CD4-positive, alpha-beta memory T cell (primary cell): ENCODE data around the gene MINK1. TPM values are rescaled to one million over a fixed set of nuclear protein-coding genes. Genes with fewer than 3 reads are reported as not detected.
A peak's percentile ranks its signal among the peaks of the same experiment; 100 is the strongest.

Experiments
- CTCF ChIA-PET: fragments of 350-600 bp; sonication (Branson Sonifier 250); formaldehyde crosslinking; loops from one replicate; lab custom pipeline; 2021; ENCODE audit warnings: inconsistent platforms; ENCODE audit not compliant: partially characterized antibody; lab: Charles Lee
- POLR2A ChIA-PET: fragments of 350-600 bp; sonication (Branson Sonifier 250); formaldehyde crosslinking; loops from one replicate; lab custom pipeline; 2021; ENCODE audit not compliant: partially characterized antibody; lab: Charles Lee
- DNase-seq, 5 donors: peaks; one replicate each; pipeline versions ENCODE4 v3.0.0 to v3.0.0-alpha.2; 2020 to 2022; ENCODE audit warnings: mixed read lengths in 1 of 5
- H3K27ac ChIP-seq: one replicate; pipeline ENCODE4 v1.7.0; 2013; ENCODE audit warnings: low read depth, low read length
- H3K27me3 ChIP-seq: 2 replicates; pipeline ENCODE4 v1.7.0; 2013; ENCODE audit warnings: mild to moderate bottlenecking, low read length, moderate library complexity; ENCODE audit not compliant: insufficient read depth
- H3K36me3 ChIP-seq: 2 replicates; pipeline ENCODE4 v1.7.0; 2013; ENCODE audit warnings: mild to moderate bottlenecking, low read length, moderate library complexity; ENCODE audit not compliant: insufficient read depth
- H3K4me1 ChIP-seq: 2 replicates; pipeline ENCODE4 v1.7.0; 2013; ENCODE audit warnings: mild to moderate bottlenecking, low read length, moderate library complexity; ENCODE audit not compliant: insufficient read depth
- H3K4me3 ChIP-seq, 2 donors: one replicate each; pipeline ENCODE4 v1.7.0; 2013; ENCODE audit warnings: low read length in 2 of 2, mild to moderate bottlenecking in 1 of 2
- H3K9me3 ChIP-seq, 2 donors: one replicate each; pipeline ENCODE4 v1.7.0; 2013; ENCODE audit warnings: low read length in 2 of 2, control low read depth in 1 of 2; ENCODE audit not compliant: control insufficient read depth in 1 of 2
- H3K27ac Mint-ChIP-seq, 7 donors: one replicate each; pipeline ENCODE4 v1.8.0; 2020 to 2021; ENCODE audit warnings: mixed read lengths in 7 of 7, mild to moderate bottlenecking in 6 of 7, inconsistent platforms in 3 of 7, moderate library complexity in 3 of 7
- H3K27me3 Mint-ChIP-seq, 2 donors: one replicate each; pipeline ENCODE4 v1.8.0; 2020 to 2021; ENCODE audit warnings: mixed read lengths in 2 of 2
- H3K36me3 Mint-ChIP-seq, 2 donors: one replicate each; pipeline ENCODE4 v1.8.0; 2020 to 2021; ENCODE audit warnings: mixed read lengths in 2 of 2, inconsistent platforms in 1 of 2, mild to moderate bottlenecking in 1 of 2
- H3K4me1 Mint-ChIP-seq, 4 donors: one replicate each; pipeline ENCODE4 v1.8.0; 2020 to 2021; ENCODE audit warnings: mixed read lengths in 4 of 4, mild to moderate bottlenecking in 1 of 4
- H3K4me3 Mint-ChIP-seq, 8 donors: one replicate each; pipeline ENCODE4 v1.8.0; 2020 to 2021; ENCODE audit warnings: mixed read lengths in 8 of 8, mild to moderate bottlenecking in 7 of 8, moderate library complexity in 6 of 8, inconsistent platforms in 3 of 8
- H3K9me3 Mint-ChIP-seq, 8 donors: one replicate each; pipeline ENCODE4 v1.8.0; 2020 to 2021; ENCODE audit warnings: mixed read lengths in 8 of 8, mild to moderate bottlenecking in 5 of 8, inconsistent platforms in 3 of 8, moderate library complexity in 1 of 8
- intact Hi-C: fragments of 100-400 bp; cut with micrococcal nuclease; formaldehyde crosslinking; loops from one replicate; pipeline ENCODE4 v1.15.1; 2023
- polyA plus RNA-seq, 2 donors: library from polyadenylated mRNA; unstranded; fragments of 300-500 nt; fragmentation: Illumina TruSeq; gene quantifications; one replicate each; pipeline ENCODE4 v1.2.3, GENCODE V29; 2021
- total RNA-seq, 2 experiments: library from RNA; stranded (reverse); gene quantifications; one replicate each; pipeline ENCODE4 v1.2.3, GENCODE V29; 2021

MINK1 gene
- total RNA-seq (100 to 1,000 TPM; 134 to 139 TPM), polyA plus RNA-seq (10 to 100 TPM in 1 of 2 donors, 1 to 10 TPM in 1; 4.3 to 43.6 TPM)

GRCh38 chr17:4833178-4833940 lies at the start of gene MINK1:
Gene MINK1, plus strand, starts transcription at chr17:4833340. Its CDS starts 244 bp downstream, at chr17:4833584.
- H3K27me3 Mint-ChIP-seq, result no peaks in the 10 kb centered on the region
- Histone ChIP-seq H3K9me3 (no peaks in the 10 kb centered on the region), H3K27me3 (no peaks in the 10 kb centered on the region), H3K36me3 (peaks cover 3% of the 10 kb centered on the region), H3K4me1 (peaks cover 34% of the 10 kb centered on the region), H3K27ac (peak within 1 kb of the TSS; percentile 84), H3K4me3 (peak within 1 kb of the TSS; percentile 55 to 77)
- H3K9me3 Mint-ChIP-seq, result no peaks in the 10 kb centered on the region
- intact Hi-C loops, result loop anchor here (1.0 to 10.0 kb wide), 4 partner anchors 26 to 123 kb away; partner anchors contain the start of genes ARRB2, PLD2 and PSMB6
- ChIA-PET CTCF (interaction anchor here (1.3 to 1.4 kb wide), 2 partner anchors 26 to 123 kb away, joined by 5 read pairs; partner anchors contain the start of genes ARRB2 and PLD2), POLR2A (interaction anchor here (0.6 to 4.3 kb wide), 9 partner anchors 10 to 448 kb away, joined by 3 to 25 read pairs (median 4); partner anchors contain the start of genes ARRB2, GLTPD2, PLD2 and SPAG7)
- H3K36me3 Mint-ChIP-seq, result peaks cover 6 to 7% of the 10 kb centered on the region in 2 donors
- H3K4me3 Mint-ChIP-seq, result peak within 1 kb of the TSS; percentile 92 to 97 (median 96)
- H3K4me1 Mint-ChIP-seq, result peaks cover 27 to 46% (median 39%) of the 10 kb centered on the region in 4 donors
- H3K27ac Mint-ChIP-seq, result peak within 1 kb of the TSS; percentile 90 to 99 (median 97)
- peak; percentile 89 to 92 (median 89) for DNase-seq

GRCh38 chr17:4785311-4786105 lies 47.6 kb upstream of the MINK1 start:
- H3K36me3 Mint-ChIP-seq, result peaks cover 0 to 2% of the 10 kb centered on the region in 2 donors

GRCh38 chr17:4786106-4786511 lies 47.0 kb upstream of the MINK1 start, which contains the start of gene VMO1:
Gene VMO1, minus strand, starts transcription at chr17:4786364. Its CDS starts 12 bp downstream, at chr17:4786352.
- DNase-seq, result no peak
- Mint-ChIP-seq H3K36me3 (peaks cover 0 to 2% of the 10 kb centered on the region in 2 donors), H3K9me3 (no peaks in the 10 kb centered on the region), H3K27ac (peak within 1 kb of the TSS in 1 of 7 donors; percentile 13), H3K4me3 (peak within 1 kb of the TSS; percentile 32 to 74 (median 64)), H3K4me1 (peaks cover 9 to 41% (median 17%) of the 10 kb centered on the region in 4 donors), H3K27me3 (peaks cover 40 to 41% of the 10 kb centered on the region in 2 donors)
- CTCF ChIA-PET, result interaction anchor here (1.4 kb wide), 1 partner anchor 103 kb away, joined by 4 read pairs; no protein-coding TSS in a partner anchor
- Histone ChIP-seq H3K36me3 (no peaks in the 10 kb centered on the region), H3K27ac (no peak within 1 kb of the TSS), H3K27me3 (peaks cover 31% of the 10 kb centered on the region), H3K4me1 (peaks cover 26% of the 10 kb centered on the region), H3K9me3 (no peaks in the 10 kb centered on the region), H3K4me3 (no peak within 1 kb of the TSS)
- POLR2A ChIA-PET, result interaction anchor here (0.6 to 2.8 kb wide), 4 partner anchors 10 to 76 kb away, joined by 4 to 9 read pairs (median 6); partner anchors contain the start of genes ARRB2 and PSMB6
- intact Hi-C loops, result no loop called here

More at GRCh38 chr17:4785311-4786105, 47.6 kb upstream of the MINK1 start:
- Histone ChIP-seq H3K4me1 (peaks cover 21% of the 10 kb centered on the region), H3K9me3 (no peaks in the 10 kb centered on the region), H3K27me3 (peaks cover 31% of the 10 kb centered on the region), H3K36me3 (no peaks in the 10 kb centered on the region), H3K27ac (no peak overlapping the region), H3K4me3 (no peak overlapping the region)
- H3K4me3 Mint-ChIP-seq, result peak overlapping the region in 7 of 8 donors; percentile 38 to 74 (median 67)
- no peak for DNase-seq
- H3K9me3 Mint-ChIP-seq, result no peaks in the 10 kb centered on the region
- peaks cover 41 to 46% of the 10 kb centered on the region in 2 donors for H3K27me3 Mint-ChIP-seq
- intact Hi-C loops, result no loop called here
- ChIA-PET POLR2A (interaction anchor here (0.6 to 2.8 kb wide), 5 partner anchors 11 to 76 kb away, joined by 3 to 9 read pairs (median 4); partner anchors contain the start of genes ARRB2, PLD2 and PSMB6), CTCF (interaction anchor here (0.7 to 1.4 kb wide), 2 partner anchors 96 to 103 kb away, joined by 3 to 4 read pairs; no protein-coding TSS in a partner anchor)
- no peak overlapping the region for H3K27ac Mint-ChIP-seq
- peaks cover 6 to 37% (median 13%) of the 10 kb centered on the region in 4 donors for H3K4me1 Mint-ChIP-seq

DNA sequence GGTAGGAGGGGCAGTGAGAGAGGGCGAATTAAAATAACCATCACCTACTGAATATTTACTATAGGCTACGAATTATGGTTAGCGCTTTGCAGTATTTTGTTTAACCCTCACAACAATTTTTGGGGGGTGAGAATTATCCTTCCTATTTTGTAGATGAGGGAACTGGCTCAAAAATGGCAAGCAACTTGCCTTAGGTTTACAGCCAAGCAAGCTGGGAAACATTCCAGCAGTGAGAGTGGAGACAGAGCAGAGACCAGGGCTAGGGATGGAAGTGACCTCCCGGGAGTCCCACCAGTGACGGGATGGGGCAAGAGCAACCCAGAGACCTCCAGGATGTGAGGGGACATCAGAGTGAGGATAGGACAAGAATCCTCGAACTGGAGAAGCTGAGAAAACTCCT lies 46.6 kb upstream of the MINK1 start:
- Histone ChIP-seq H3K4me3 (no peak overlapping the region), H3K27me3 (peaks cover 31% of the 10 kb centered on the region), H3K9me3 (no peaks in the 10 kb centered on the region), H3K27ac (no peak overlapping the region), H3K4me1 (peaks cover 26% of the 10 kb centered on the region), H3K36me3 (no peaks in the 10 kb centered on the region)
- Mint-ChIP-seq H3K9me3 (no peaks in the 10 kb centered on the region), H3K36me3 (peaks cover 0 to 2% of the 10 kb centered on the region in 2 donors), H3K4me3 (peak overlapping the region in 3 of 8 donors; percentile 24 to 45 (median 44)), H3K27ac (peak overlapping the region in 1 of 7 donors; percentile 4), H3K4me1 (peaks cover 10 to 41% (median 17%) of the 10 kb centered on the region in 4 donors), H3K27me3 (peaks cover 40 to 41% of the 10 kb centered on the region in 2 donors)
- ChIA-PET POLR2A (interaction anchor here (1.6 to 2.8 kb wide), 3 partner anchors 10 to 77 kb away, joined by 4 to 9 read pairs (median 9); partner anchors contain the start of genes ARRB2 and PSMB6), CTCF (interaction anchor here (0.7 to 1.4 kb wide), 2 partner anchors 53 to 102 kb away, joined by 3 to 4 read pairs; no protein-coding TSS in a partner anchor)
- intact Hi-C loops, result no loop called here
- DNase-seq, result no peak

- H3K4me3 Mint-ChIP-seq, result peak overlapping the region in 7 of 8 donors; percentile 33 to 73 (median 61)
- no peak overlapping the region for H3K27ac ChIP-seq
- POLR2A ChIA-PET, result interaction anchor here (1.0 to 3.9 kb wide), 4 partner anchors 19 to 78 kb away, joined by 3 to 81 read pairs (median 33); partner anchors contain the start of genes ARRB2, MED11 and PLD2
- H3K4me1 ChIP-seq, result peaks cover 26% of the 10 kb centered on the region
- intact Hi-C loops, result no loop called here
- peaks cover 30 to 33% of the 10 kb centered on the region in 2 donors for H3K27me3 Mint-ChIP-seq
- peaks cover 10 to 41% (median 15%) of the 10 kb centered on the region in 4 donors for H3K4me1 Mint-ChIP-seq
- peaks cover 0 to 2% (median 0%) of the 10 kb centered on the region in 8 donors for H3K9me3 Mint-ChIP-seq
- no peak overlapping the region for H3K4me3 ChIP-seq
- H3K36me3 ChIP-seq, result no peaks in the 10 kb centered on the region
- H3K9me3 ChIP-seq, result no peaks in the 10 kb centered on the region
- peaks cover 0 to 2% of the 10 kb centered on the region in 2 donors for H3K36me3 Mint-ChIP-seq
- CTCF ChIA-PET, result interaction anchor here (1.0 to 3.7 kb wide), 10 partner anchors 8 to 113 kb away, joined by 3 to 59 read pairs (median 18); partner anchors contain the start of genes ARRB2, C17orf107, CHRNE and MED11
- DNase-seq, result no peak
- H3K27ac Mint-ChIP-seq, result peak overlapping the region in 3 of 7 donors; percentile 29 to 48 (median 47)
- peaks cover 25% of the 10 kb centered on the region for H3K27me3 ChIP-seq
Measured at GRCh38 chr17:4788159-4788806, 44.9 kb upstream of the MINK1 start.
